ENCODE measurements around the gene RAET1G.
"Not testable (repeated sequence)": the region's sequence is repeated elsewhere in the genome, so short reads cannot be mapped to it uniquely, and the experiment has no call there.

Gene RAET1G

DNA sequence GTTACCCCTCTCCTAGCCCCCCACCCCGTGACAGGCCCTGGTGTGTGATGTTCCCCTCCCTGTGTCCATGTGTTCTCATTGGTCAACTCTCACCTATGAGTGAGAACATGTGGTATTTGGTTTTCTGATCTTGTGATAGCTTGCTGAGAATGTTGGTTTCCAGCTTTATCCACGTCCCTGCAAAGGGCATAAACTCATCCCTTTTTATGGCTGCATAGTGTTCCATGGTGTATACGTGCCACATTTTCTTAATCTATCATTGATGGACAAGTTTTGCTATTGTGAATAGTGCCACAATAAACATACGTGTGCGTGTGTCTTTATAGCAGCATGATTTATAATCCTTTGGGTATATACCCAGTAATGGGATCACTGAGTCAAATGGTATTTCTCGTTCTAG lies 31.1 kb downstream of the RAET1G start:
- H3K4me1 Mint-ChIP-seq, result peaks cover 11% of the 10 kb centered on the region
- ATAC-seq; H3K27ac Mint-ChIP-seq; H3K4me3 Mint-ChIP-seq; H3K9me3 Mint-ChIP-seq; H3K36me3 Mint-ChIP-seq (ENCODE audit: low read depth); H3K27me3 Mint-ChIP-seq; DNase-seq: not testable (repeated sequence)

DNA sequence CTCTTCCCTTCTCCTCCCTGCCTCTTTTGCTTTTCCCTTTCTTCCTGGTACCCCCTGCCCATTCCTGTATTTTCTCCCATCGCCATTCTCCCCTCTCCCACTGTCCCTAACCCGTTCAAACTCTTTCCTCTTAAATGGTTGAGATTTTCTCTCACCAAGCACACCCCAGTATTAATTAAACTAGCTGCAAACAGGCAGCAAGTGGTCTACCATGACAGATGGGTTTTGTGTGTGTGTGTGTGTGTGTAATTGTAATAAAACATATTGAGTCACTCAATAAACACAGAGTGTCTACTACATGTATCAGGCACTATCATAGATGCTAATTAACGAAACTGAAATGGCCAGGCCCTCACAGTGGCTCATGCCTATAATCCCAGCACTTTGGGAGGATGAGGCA lies 31.7 kb downstream of the RAET1G start:
- no peak for DNase-seq
- Mint-ChIP-seq H3K4me1 (peaks cover 6% of the 10 kb centered on the region), H3K36me3 (ENCODE audit: low read depth) (no peaks in the 10 kb centered on the region), H3K27me3 (peaks cover 5% of the 10 kb centered on the region), H3K9me3 (no peaks in the 10 kb centered on the region), H3K4me3 (no peak overlapping the region), H3K27ac (no peak overlapping the region)
- ATAC-seq, result no peak

GRCh38 chr6:149890629-149891045 lies 32.3 kb downstream of the RAET1G start:
- H3K27me3 Mint-ChIP-seq, result peaks cover 5% of the 10 kb centered on the region
- H3K4me1 Mint-ChIP-seq, result peaks cover 1% of the 10 kb centered on the region
- H3K9me3 Mint-ChIP-seq, result no peaks in the 10 kb centered on the region
- H3K36me3 Mint-ChIP-seq (ENCODE audit: low read depth), result no peaks in the 10 kb centered on the region
- H3K4me3 Mint-ChIP-seq, result no peak overlapping the region
- no peak overlapping the region for H3K27ac Mint-ChIP-seq
- no peak for ATAC-seq
- no peak for DNase-seq

DNA sequence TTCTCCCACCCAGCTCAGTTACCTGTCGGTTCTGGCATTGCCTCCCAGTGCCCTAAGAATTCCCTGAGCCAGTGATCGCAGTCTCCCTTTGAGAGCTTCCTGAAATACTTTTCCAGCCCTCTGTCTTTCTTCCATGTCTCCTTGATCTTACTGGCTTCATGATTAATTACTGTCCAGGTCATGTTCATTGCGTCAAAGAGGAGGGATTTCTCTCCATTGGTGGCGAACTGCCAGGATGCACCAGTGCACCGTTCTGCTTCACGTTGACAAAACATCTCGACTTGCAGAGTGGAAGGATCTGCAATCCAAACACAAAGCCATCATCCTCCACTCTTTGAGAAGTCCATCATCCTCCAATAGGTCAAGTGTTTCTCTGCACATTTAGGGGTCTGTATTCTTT lies 33.6 kb downstream of the RAET1G start:
- DNase-seq (no peak), ATAC-seq (no peak)
- Mint-ChIP-seq H3K4me3 (no peak overlapping the region), H3K9me3 (no peaks in the 10 kb centered on the region), H3K4me1 (no peaks in the 10 kb centered on the region), H3K27ac (no peak overlapping the region), H3K27me3 (peaks cover 10% of the 10 kb centered on the region), H3K36me3 (ENCODE audit: low read depth) (no peaks in the 10 kb centered on the region)

DNA sequence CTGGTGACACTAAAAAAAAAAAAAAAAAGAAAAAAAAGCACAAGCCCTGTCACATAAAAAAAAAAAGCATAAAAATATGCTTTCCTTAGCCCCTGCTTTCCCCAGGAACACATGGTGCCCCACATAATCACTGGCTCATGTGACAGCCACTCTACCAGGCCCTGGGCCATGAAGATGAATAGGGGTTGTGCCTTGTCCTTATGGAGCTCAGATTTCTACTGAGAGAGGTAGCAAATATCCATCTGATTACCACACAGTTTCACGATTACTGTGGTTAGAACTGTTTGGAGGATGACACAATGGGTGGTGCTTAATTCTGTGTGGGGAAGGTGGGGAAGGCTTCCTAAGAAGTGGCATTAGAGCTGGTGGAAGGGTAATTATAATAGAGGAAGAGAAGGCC lies 34.3 kb downstream of the RAET1G start:
- Mint-ChIP-seq H3K4me1 (no peaks in the 10 kb centered on the region), H3K27ac (no peak overlapping the region), H3K36me3 (ENCODE audit: low read depth) (no peaks in the 10 kb centered on the region), H3K4me3 (no peak overlapping the region), H3K9me3 (no peaks in the 10 kb centered on the region), H3K27me3 (peaks cover 13% of the 10 kb centered on the region)
- ATAC-seq, result no peak
- DNase-seq, result no peak

DNA sequence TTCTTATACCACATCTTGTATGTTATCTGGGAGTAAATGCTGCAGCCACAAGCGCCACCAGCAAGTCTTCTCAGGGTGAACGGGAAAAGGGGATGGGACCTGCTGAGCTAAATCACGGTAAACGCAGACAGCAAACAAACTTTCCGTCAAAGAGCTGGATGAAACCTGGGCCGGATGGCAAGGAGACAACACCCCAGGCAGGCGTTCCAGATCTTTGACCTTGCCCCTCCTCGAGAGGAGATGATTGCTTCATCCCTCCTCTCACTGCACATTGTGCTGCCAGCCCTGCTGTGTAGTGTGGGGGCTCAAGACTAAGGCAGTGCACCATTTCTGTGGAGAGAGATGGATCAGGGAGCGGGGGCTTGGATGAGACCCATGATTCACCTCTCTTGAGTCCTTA lies 34.8 kb downstream of the RAET1G start:
- ATAC-seq (no peak), DNase-seq (no peak)
- Mint-ChIP-seq H3K4me1 (no peaks in the 10 kb centered on the region), H3K27ac (no peak overlapping the region), H3K36me3 (ENCODE audit: low read depth) (no peaks in the 10 kb centered on the region), H3K4me3 (no peak overlapping the region), H3K27me3 (peaks cover 10% of the 10 kb centered on the region), H3K9me3 (no peaks in the 10 kb centered on the region)

DNA sequence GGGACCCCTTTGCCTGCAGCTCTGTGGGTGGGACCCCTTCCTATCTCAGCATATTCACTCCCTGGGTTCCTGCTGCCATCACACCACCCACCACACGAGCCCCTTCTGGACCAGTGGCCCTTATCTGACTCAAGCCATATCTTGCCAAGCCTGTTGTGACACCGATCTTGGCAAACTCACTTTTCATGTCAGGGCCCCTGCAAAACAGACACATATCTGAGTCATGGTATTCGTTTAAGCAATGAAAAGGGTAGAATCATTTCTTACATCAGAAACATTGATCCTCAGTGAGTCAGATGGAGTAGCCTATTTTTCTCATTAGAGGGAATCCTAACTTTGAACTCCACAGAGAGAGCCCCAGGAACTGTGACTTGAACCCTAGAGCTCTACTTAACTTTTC lies 35.6 kb downstream of the RAET1G start:
- DNase-seq, result no peak
- Mint-ChIP-seq H3K27me3 (peaks cover 10% of the 10 kb centered on the region), H3K27ac (no peak overlapping the region)

GRCh38 chr6:149885888-149886287 lies 37.0 kb downstream of the RAET1G start:
- DNase-seq (no peak), ATAC-seq (no peak)
- Mint-ChIP-seq H3K27me3 (peaks cover 15% of the 10 kb centered on the region), H3K36me3 (ENCODE audit: low read depth) (no peaks in the 10 kb centered on the region), H3K9me3 (no peaks in the 10 kb centered on the region), H3K4me1 (no peaks in the 10 kb centered on the region), H3K27ac (no peak overlapping the region), H3K4me3 (no peak overlapping the region)

More for the DNA sequence above, 35.6 kb downstream of the RAET1G start:
- H3K36me3 Mint-ChIP-seq (ENCODE audit: low read depth), result no peaks in the 10 kb centered on the region
- no peak overlapping the region for H3K4me3 Mint-ChIP-seq
- H3K4me1 Mint-ChIP-seq, result no peaks in the 10 kb centered on the region
- ATAC-seq, result no peak
- H3K9me3 Mint-ChIP-seq, result no peaks in the 10 kb centered on the region

DNA sequence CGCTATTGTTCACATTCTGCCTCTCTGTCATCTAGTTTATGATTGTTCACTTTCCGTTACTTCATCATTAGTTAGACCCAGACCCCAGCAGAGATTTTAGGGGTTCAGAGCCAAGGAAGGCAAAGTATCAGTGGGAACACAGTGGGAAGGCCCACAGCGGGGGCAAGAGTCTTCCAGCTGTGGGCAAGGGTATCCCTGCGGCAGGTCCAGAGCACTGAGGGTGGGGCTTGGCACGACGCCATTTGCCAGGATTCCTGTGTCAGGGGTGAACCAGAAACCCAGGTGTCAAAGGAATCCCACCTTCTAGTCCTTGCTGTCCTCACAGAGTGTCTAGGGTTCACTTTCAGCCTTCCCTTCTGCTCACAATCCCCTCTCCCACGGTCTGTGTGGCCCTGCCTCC lies 38.3 kb downstream of the RAET1G start:
- Mint-ChIP-seq H3K36me3 (ENCODE audit: low read depth) (no peaks in the 10 kb centered on the region), H3K27ac (no peak overlapping the region)
- ATAC-seq, result no peak

DNA sequence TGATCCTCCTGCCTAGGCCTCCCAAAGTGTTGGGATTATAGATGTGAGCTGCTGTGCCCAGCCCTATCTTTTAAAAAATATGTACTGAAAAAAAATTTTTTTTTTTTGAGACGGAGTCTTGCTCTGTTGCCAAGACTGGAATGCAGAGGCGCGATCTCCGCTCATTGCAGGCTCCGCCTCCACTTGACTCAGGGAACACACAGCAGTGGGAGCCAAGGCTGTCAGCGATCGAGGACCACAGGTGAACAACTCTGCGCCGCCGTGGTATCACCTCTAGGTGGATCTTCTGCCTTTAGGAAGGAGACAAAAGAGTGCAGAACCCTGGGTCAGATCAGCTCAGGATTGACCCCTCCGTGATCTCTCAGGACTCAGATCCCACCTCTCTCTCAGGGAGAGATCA lies 38.7 kb downstream of the RAET1G start:
- no peak overlapping the region for H3K27ac Mint-ChIP-seq
- H3K27me3 Mint-ChIP-seq, result peaks cover 21% of the 10 kb centered on the region
- no peaks in the 10 kb centered on the region for H3K4me1 Mint-ChIP-seq
- no peak for DNase-seq
- no peak for ATAC-seq
- H3K4me3 Mint-ChIP-seq, result no peak overlapping the region
- no peaks in the 10 kb centered on the region for H3K9me3 Mint-ChIP-seq
- H3K36me3 Mint-ChIP-seq (ENCODE audit: low read depth), result no peaks in the 10 kb centered on the region

More for the DNA sequence above, 38.3 kb downstream of the RAET1G start:
- Mint-ChIP-seq H3K4me1 (no peaks in the 10 kb centered on the region), H3K27me3 (peaks cover 17% of the 10 kb centered on the region), H3K9me3 (no peaks in the 10 kb centered on the region), H3K4me3 (no peak overlapping the region)
- DNase-seq, result no peak

GRCh38 chr6:149881860-149882259 lies 41.1 kb downstream of the RAET1G start:
- H3K4me3 Mint-ChIP-seq, result no peak overlapping the region
- no peak overlapping the region for H3K27ac Mint-ChIP-seq
- no peak for DNase-seq
- H3K4me1 Mint-ChIP-seq, result no peaks in the 10 kb centered on the region
- H3K36me3 Mint-ChIP-seq (ENCODE audit: low read depth), result no peaks in the 10 kb centered on the region
- ATAC-seq, result no peak
- peaks cover 40% of the 10 kb centered on the region for H3K27me3 Mint-ChIP-seq
- no peaks in the 10 kb centered on the region for H3K9me3 Mint-ChIP-seq

GRCh38 chr6:149881066-149881766 lies 41.7 kb downstream of the RAET1G start:
- Mint-ChIP-seq H3K36me3 (ENCODE audit: low read depth) (no peaks in the 10 kb centered on the region), H3K9me3 (no peaks in the 10 kb centered on the region), H3K27me3 (peaks cover 40% of the 10 kb centered on the region), H3K27ac (no peak overlapping the region), H3K4me3 (no peak overlapping the region), H3K4me1 (no peaks in the 10 kb centered on the region)
- no peak for DNase-seq
- ATAC-seq, result no peak

- ATAC-seq (no peak), DNase-seq (no peak)
- H3K4me1 Mint-ChIP-seq, result no peaks in the 10 kb centered on the region
- H3K9me3 Mint-ChIP-seq, result no peaks in the 10 kb centered on the region
- H3K27me3 Mint-ChIP-seq, result peaks cover 41% of the 10 kb centered on the region
- no peak overlapping the region for H3K27ac Mint-ChIP-seq
- H3K36me3 Mint-ChIP-seq (ENCODE audit: low read depth), result no peaks in the 10 kb centered on the region
- no peak overlapping the region for H3K4me3 Mint-ChIP-seq
Measured at GRCh38 chr6:149877659-149878058, 45.3 kb downstream of the RAET1G start.

DNA sequence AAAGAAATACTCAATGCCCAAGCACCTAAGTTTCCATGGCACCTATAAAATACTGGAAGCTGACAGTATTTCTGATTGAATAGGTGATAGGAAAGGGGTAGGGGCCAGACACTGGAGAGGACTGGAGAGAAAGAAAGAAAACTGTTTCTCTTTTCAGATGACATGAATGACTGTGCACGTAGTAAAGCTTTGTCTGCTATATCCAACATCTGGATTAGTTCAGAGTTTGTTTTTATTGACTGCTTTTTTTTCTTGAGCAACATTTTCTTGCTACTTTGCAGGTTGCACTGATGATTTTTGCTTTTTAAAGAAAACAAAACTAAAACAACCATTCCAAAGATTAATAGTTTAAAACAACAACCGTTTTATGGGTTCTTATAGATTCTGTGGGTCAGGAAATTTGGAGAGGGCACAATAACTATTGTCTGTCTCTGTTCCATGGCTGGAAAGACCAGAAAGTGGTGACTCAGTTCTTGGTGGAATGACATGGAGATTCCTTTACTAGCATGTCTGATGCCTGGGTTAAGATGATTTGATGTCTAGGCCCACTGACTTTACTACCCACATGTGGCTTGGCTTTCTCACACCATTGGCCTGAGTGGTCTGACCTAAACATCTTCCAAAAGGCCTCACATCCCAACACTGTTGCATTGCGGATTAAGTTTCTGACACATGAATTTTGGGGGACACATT lies 46.5 kb downstream of the RAET1G start:
- H3K27ac Mint-ChIP-seq, result no peak overlapping the region
- DNase-seq, result no peak
- no peaks in the 10 kb centered on the region for H3K4me1 Mint-ChIP-seq
- H3K9me3 Mint-ChIP-seq, result peaks cover 5% of the 10 kb centered on the region
- no peaks in the 10 kb centered on the region for H3K36me3 Mint-ChIP-seq (ENCODE audit: low read depth)
- no peak overlapping the region for H3K4me3 Mint-ChIP-seq
- peaks cover 37% of the 10 kb centered on the region for H3K27me3 Mint-ChIP-seq
- ATAC-seq, result no peak

DNA sequence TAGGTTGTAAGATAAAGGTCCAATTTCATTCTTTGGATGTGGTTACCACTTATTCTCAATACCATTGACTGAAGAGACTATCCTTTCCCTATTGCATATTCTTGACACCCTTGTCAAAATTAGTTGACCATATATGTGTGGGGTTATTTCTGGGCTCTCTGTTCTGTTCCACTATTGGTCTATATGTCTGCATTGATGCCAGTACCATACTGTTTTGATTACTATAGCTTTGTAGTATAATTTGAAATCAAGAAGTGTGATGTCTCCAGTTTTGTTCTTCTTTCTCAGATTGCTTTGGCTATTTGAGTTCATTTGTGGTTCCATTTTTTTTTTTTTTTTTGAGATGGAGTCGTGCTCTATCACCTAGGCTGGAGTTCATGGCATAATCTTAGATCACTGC lies 50.7 kb downstream of the RAET1G start:
- Mint-ChIP-seq H3K4me1 (no peaks in the 10 kb centered on the region), H3K4me3 (no peak overlapping the region), H3K9me3 (peaks cover 5% of the 10 kb centered on the region), H3K27ac (no peak overlapping the region), H3K36me3 (ENCODE audit: low read depth) (no peaks in the 10 kb centered on the region), H3K27me3 (peaks cover 17% of the 10 kb centered on the region)
- ATAC-seq (no peak), DNase-seq (no peak)

Measured in activated naive CD8-positive, alpha-beta T cell treated with anti-CD3 and anti-CD28 coated beads, Interleukin-2, amount 50 U/mL, for 24 hours (primary cell).